Osteoblast (primary cell): ENCODE measurements around the gene EEA1. TPM values are rescaled to one million over a fixed set of nuclear protein-coding genes. Genes with fewer than 3 reads are reported as not detected.

ENCODE experiments used
- DNase-seq: peaks from one replicate; pipeline ENCODE4 v3.0.0; 2011; ENCODE audit warnings: low spot score, mixed read lengths; ENCODE audit not compliant: insufficient read length; ENCODE audit errors: missing footprints
- H2AFZ ChIP-seq: 2 replicates; pipeline ENCODE4 v1.6.0; 2011; ENCODE audit warnings: mild to moderate bottlenecking, low read length
- H3K27ac ChIP-seq: 2 replicates; pipeline ENCODE4 v1.5.1; 2011; ENCODE audit warnings: mild to moderate bottlenecking, low read depth, low read length, moderate library complexity
- H3K27me3 ChIP-seq: 2 replicates; pipeline ENCODE4 v1.6.0; 2012; ENCODE audit warnings: mild to moderate bottlenecking, control low read depth, inconsistent platforms, low read length, moderate library complexity; ENCODE audit not compliant: insufficient read depth
- H3K36me3 ChIP-seq: 2 replicates; pipeline ENCODE4 v1.5.1; 2011; ENCODE audit warnings: mild to moderate bottlenecking, low read length, control low read depth, moderate library complexity; ENCODE audit not compliant: insufficient read depth
- H3K4me1 ChIP-seq: 2 replicates; pipeline ENCODE4 v1.5.1; 2011; ENCODE audit warnings: mild to moderate bottlenecking, low read length, control low read depth, moderate library complexity; ENCODE audit not compliant: insufficient read depth
- H3K4me2 ChIP-seq: 2 replicates; pipeline ENCODE4 v1.6.0; 2011; ENCODE audit warnings: mild to moderate bottlenecking, low read length; ENCODE audit not compliant: insufficient read depth
- H3K4me3 ChIP-seq: fragments of 200-600 bp; sonication (generic); 3 replicates; pipeline ENCODE4 v1.5.1; 2012; ENCODE audit warnings: mild to moderate bottlenecking, low read length, inconsistent platforms; ENCODE audit not compliant: insufficient read depth
- H3K79me2 ChIP-seq: 2 replicates; pipeline ENCODE4 v1.6.0; 2012; ENCODE audit warnings: mild to moderate bottlenecking, low read length, control low read depth, inconsistent platforms; ENCODE audit not compliant: insufficient read depth
- H3K9me3 ChIP-seq: 2 replicates; pipeline ENCODE4 v1.5.1; 2011; ENCODE audit warnings: low read depth, low read length, control low read depth
- H4K20me1 ChIP-seq: 2 replicates; pipeline ENCODE4 v1.6.0; 2012; ENCODE audit warnings: mild to moderate bottlenecking, low read length, control low read depth; ENCODE audit not compliant: insufficient read depth
- CTCF ChIP-seq: IDR thresholded peaks from 2 replicates; pipeline ENCODE4 v1.5.1; 2011; ENCODE audit warnings: mild to moderate bottlenecking, low read depth, low read length, moderate library complexity; ENCODE audit errors: extremely low read depth
- total RNA-seq: library from RNA; depleted of rRNA; stranded (reverse); fragments of >200 nt; gene quantifications from 2 replicates; pipeline ENCODE4 v1.2.3, GENCODE V29; 2012

The EEA1 gene
- total RNA-seq, 1 donor = 32.9 TPM

DNA sequence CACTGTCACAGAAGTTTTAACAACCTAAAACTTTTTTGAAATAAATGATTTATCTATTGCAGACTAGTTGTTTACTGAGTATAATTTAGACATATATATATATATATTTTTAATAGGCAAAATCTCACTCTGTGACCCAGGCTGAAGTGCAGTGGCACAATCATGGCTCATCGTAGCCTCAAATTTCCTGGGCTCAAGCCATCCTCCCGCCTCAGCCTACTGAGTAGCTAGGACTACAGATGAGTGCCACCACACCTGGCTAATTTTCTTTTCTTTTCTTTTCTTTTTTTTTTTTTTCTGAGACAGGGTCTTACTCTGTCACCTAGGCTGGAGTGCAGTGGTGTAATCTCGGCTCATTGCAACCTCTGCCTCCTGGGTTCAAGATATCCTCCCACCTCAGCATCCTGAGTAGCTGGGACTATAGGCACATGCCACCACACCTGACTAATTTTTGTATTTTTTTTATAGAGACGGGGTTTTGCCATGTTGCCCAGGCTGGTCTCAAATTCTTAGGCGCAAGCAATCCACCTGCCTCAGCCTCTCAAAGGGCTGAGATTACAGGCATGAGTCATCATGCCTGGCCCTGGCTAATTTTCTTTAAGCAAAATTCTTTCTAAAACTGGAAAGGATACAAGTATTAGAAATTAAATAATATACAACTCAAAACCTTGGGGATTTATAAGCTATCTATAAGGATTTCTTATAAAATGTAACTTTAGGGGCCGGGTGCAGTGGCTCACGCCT lies 23.1 kb downstream of the EEA1 start:
- Histone ChIP-seq H4K20me1 (peaks cover 13% of the 10 kb centered on the region), H2AFZ (no peak overlapping the region), H3K79me2 (peaks cover 92% of the 10 kb centered on the region), H3K36me3 (no peaks in the 10 kb centered on the region), H3K4me3 (no peak overlapping the region), H3K27me3 (no peaks in the 10 kb centered on the region), H3K27ac (no peak overlapping the region), H3K4me1 (no peaks in the 10 kb centered on the region), H3K4me2 (no peak overlapping the region), H3K9me3 (no peaks in the 10 kb centered on the region)
- no peak for TF ChIP-seq CTCF
- DNase-seq = no peak

DNA sequence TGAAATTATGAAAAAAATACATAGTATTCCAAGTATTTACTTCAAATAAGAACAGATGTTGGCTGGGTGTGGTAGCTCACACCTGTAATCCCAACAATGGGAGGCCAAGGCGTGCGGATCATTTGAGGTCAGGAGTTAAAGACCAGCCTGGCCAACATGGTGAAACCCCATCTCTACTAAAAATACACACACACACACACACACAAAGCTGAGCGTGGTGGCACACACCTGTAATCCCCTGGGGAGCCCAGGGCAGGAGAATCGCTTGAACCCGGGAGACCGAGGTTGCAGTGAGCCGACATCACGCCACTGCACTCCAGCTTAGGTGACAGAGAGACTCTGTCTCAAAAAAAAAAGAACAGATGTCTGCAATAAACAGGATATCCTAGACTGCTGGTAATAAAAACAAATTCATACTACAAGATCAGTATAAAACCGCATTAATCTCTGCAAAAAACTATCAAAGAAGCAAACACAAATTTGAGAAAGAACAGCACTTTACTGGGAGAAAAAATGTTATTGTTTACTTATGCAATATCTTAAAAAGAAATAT lies 23.8 kb downstream of the EEA1 start:
- Histone ChIP-seq H4K20me1 (peaks cover 13% of the 10 kb centered on the region), H3K4me2 (no peak overlapping the region), H3K79me2 (peaks cover 88% of the 10 kb centered on the region), H3K27ac (no peak overlapping the region), H2AFZ (no peak overlapping the region), H3K27me3 (no peaks in the 10 kb centered on the region), H3K36me3 (no peaks in the 10 kb centered on the region), H3K4me1 (peaks cover 2% of the 10 kb centered on the region), H3K4me3 (no peak overlapping the region), H3K9me3 (no peaks in the 10 kb centered on the region)
- no peak for TF ChIP-seq CTCF
- DNase-seq = no peak

- Histone ChIP-seq H4K20me1 (peaks cover 3% of the 10 kb centered on the region), H3K9me3 (no peaks in the 10 kb centered on the region), H3K4me1 (peaks cover 22% of the 10 kb centered on the region), H3K27ac (peak overlapping the region; percentile 90), H3K36me3 (no peaks in the 10 kb centered on the region), H3K4me2 (no peak overlapping the region), H3K79me2 (peaks cover 73% of the 10 kb centered on the region), H3K27me3 (no peaks in the 10 kb centered on the region), H3K4me3 (no peak overlapping the region), H2AFZ (no peak overlapping the region)
- DNase-seq = no peak
- TF ChIP-seq CTCF = no peak
Measured at GRCh38 chr12:92900941-92901340, 28.2 kb downstream of the EEA1 start.

- Histone ChIP-seq H3K4me3 (peak overlapping the region; percentile 59), H3K4me1 (peaks cover 22% of the 10 kb centered on the region), H2AFZ (peak overlapping the region; percentile 47), H4K20me1 (peaks cover 3% of the 10 kb centered on the region), H3K27ac (peak overlapping the region; percentile 90), H3K36me3 (no peaks in the 10 kb centered on the region), H3K4me2 (peak overlapping the region; percentile 83), H3K27me3 (no peaks in the 10 kb centered on the region), H3K9me3 (no peaks in the 10 kb centered on the region), H3K79me2 (peaks cover 72% of the 10 kb centered on the region)
- DNase-seq = peak; percentile 79
- TF ChIP-seq CTCF = no peak
Measured at GRCh38 chr12:92899386-92900001, 29.6 kb downstream of the EEA1 start.
